Measurements from ENCODE around the gene SPARC.

Gene SPARC

GRCh38 chr5:151678713-151679112, 8.0 kb downstream of the SPARC start:
- H3K36me3 ChIP-seq: peaks cover 0 to 6% (median 0%) of the 10 kb centered on the region in 11 experiments; a peak in 1 of 22 replicates
- peak overlapping the region in 1 of 11 experiments; percentile 52; a peak in 1 of 22 replicates for H3K9ac ChIP-seq
- H4K20me1 ChIP-seq: no peaks in the 10 kb centered on the region
- H3K4me2 ChIP-seq: peak overlapping the region; percentile 50 to 82 (median 65); a peak in 20 of 22 replicates
- H3K4me1 ChIP-seq: peaks cover 22 to 76% (median 55%) of the 10 kb centered on the region in 10 experiments
- TF ChIP-seq Cebpa-rat (IDR thresholded peaks at IDR 0.05): no peak
- H3K9me3 ChIP-seq (replicated peaks in 1 of 11): peaks cover 0 to 9% (median 0%) of the 10 kb centered on the region in 11 experiments; a peak in 1 of 22 replicates
- no peak overlapping the region for H3K4me3 ChIP-seq
- H3K27me3 ChIP-seq: no peaks in the 10 kb centered on the region
- H3K27ac ChIP-seq: peak overlapping the region in 3 of 11 experiments; percentile 24 to 62 (median 59); a peak in 4 of 22 replicates

- Histone ChIP-seq H3K4me2 (peak overlapping the region; percentile 50 to 82 (median 65)), H3K27ac (peak overlapping the region in 8 of 11 experiments; percentile 5 to 62 (median 30); a peak in 10 of 22 replicates), H3K9me3 (replicated peaks in 1 of 11) (peaks cover 0 to 9% (median 0%) of the 10 kb centered on the region in 11 experiments; a peak in 1 of 22 replicates), H3K4me1 (peaks cover 22 to 76% (median 48%) of the 10 kb centered on the region in 10 experiments), H4K20me1 (no peaks in the 10 kb centered on the region), H3K9ac (peak overlapping the region in 5 of 11 experiments; percentile 1 to 52 (median 31); a peak in 7 of 22 replicates), H3K4me3 (peak overlapping the region in 2 of 10 experiments; percentile 7 to 23; a peak in 2 of 20 replicates), H3K27me3 (no peaks in the 10 kb centered on the region), H3K36me3 (peaks cover 0 to 6% (median 0%) of the 10 kb centered on the region in 11 experiments; a peak in 2 of 22 replicates)
- no peak for TF ChIP-seq Cebpa-rat (IDR thresholded peaks at IDR 0.05)
These were observed 8.8 kb downstream of the SPARC start for GRCh38 chr5:151677776-151678545.

- H3K4me1 ChIP-seq: peaks cover 22 to 76% (median 44%) of the 10 kb centered on the region in 10 experiments
These were observed 10.0 kb downstream of the SPARC start for GRCh38 chr5:151676719-151677118.

DNA sequence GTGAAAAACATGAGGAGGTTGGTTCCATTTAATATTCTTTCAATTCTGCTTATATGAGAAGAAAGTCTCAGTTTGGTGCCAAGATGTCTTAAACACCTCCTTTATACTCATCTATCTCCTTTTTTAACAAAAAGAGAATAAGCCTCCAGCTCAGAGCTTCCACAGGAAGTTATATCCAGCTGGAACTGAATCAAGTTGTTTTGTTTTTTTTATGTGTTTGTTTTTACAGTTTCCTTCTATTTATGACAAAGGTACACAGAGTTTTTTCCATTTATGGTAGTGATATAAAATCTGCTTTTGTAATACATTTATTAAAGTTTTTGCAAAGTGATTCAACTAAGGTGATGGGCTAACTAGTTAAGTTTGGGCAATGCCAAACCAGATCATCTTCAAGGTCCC, 10.4 kb downstream of the SPARC start:
- peak overlapping the region; percentile 17 to 82 (median 69); a peak in 15 of 22 replicates for H3K4me2 ChIP-seq
- peaks cover 22 to 80% (median 46%) of the 10 kb centered on the region in 10 experiments for H3K4me1 ChIP-seq
- peak overlapping the region in 5 of 11 experiments; percentile 44 to 78 (median 63); a peak in 7 of 22 replicates for H3K27ac ChIP-seq
- no peaks in the 10 kb centered on the region for H4K20me1 ChIP-seq
- H3K36me3 ChIP-seq: peaks cover 0 to 17% (median 0%) of the 10 kb centered on the region in 11 experiments; a peak in 3 of 22 replicates
- H3K9me3 ChIP-seq (replicated peaks in 1 of 11): peaks cover 0 to 9% (median 0%) of the 10 kb centered on the region in 11 experiments; a peak in 1 of 22 replicates
- H3K9ac ChIP-seq: no peak overlapping the region; a peak in 1 of 22 replicates
- no peak overlapping the region for H3K4me3 ChIP-seq
- TF ChIP-seq Cebpa-rat (IDR thresholded peaks at IDR 0.05): no peak
- no peaks in the 10 kb centered on the region for H3K27me3 ChIP-seq

More at GRCh38 chr5:151676719-151677118, 10.0 kb downstream of the SPARC start:
- Histone ChIP-seq H3K4me2 (peak overlapping the region; percentile 50 to 82 (median 69); a peak in 20 of 22 replicates), H3K9me3 (replicated peaks in 1 of 11) (peaks cover 0 to 9% (median 0%) of the 10 kb centered on the region in 11 experiments; a peak in 1 of 22 replicates), H3K27me3 (no peaks in the 10 kb centered on the region), H4K20me1 (no peaks in the 10 kb centered on the region), H3K9ac (no peak overlapping the region), H3K27ac (peak overlapping the region in 1 of 11 experiments; percentile 62; a peak in 2 of 22 replicates), H3K36me3 (peaks cover 0 to 13% (median 0%) of the 10 kb centered on the region in 11 experiments; a peak in 3 of 22 replicates), H3K4me3 (no peak overlapping the region)
- TF ChIP-seq Cebpa-rat (IDR thresholded peaks at IDR 0.05): no peak

- Histone ChIP-seq H3K27ac (peak overlapping the region in 6 of 11 experiments; percentile 44 to 78 (median 59); a peak in 10 of 22 replicates), H3K9ac (peak overlapping the region in 4 of 11 experiments; percentile 17 to 63 (median 21); a peak in 6 of 22 replicates), H3K36me3 (peaks cover 0 to 19% (median 0%) of the 10 kb centered on the region in 11 experiments; a peak in 3 of 22 replicates), H4K20me1 (no peaks in the 10 kb centered on the region), H3K9me3 (replicated peaks in 1 of 11) (peaks cover 0 to 9% (median 0%) of the 10 kb centered on the region in 11 experiments; a peak in 1 of 22 replicates), H3K4me2 (peak overlapping the region in 8 of 11 experiments; percentile 11 to 82 (median 70); a peak in 15 of 22 replicates), H3K4me1 (peaks cover 22 to 83% (median 48%) of the 10 kb centered on the region in 10 experiments), H3K27me3 (no peaks in the 10 kb centered on the region), H3K4me3 (0 out of 20 replicates have a peak overlapping the region, but pooled peaks of 1 of the 10 experiments have one; percentile 19)
- no peak for TF ChIP-seq Cebpa-rat (IDR thresholded peaks at IDR 0.05)
These were observed 11.0 kb downstream of the SPARC start for GRCh38 chr5:151675611-151676313.

GRCh38 chr5:151674626-151675610, 11.8 kb downstream of the SPARC start:
- no peak for TF ChIP-seq Cebpa-rat (IDR thresholded peaks at IDR 0.05)
- Histone ChIP-seq H3K9me3 (replicated peaks in 1 of 11) (peaks cover 0 to 9% (median 0%) of the 10 kb centered on the region in 11 experiments; a peak in 1 of 22 replicates), H3K4me3 (peak overlapping the region in 1 of 10 experiments; percentile 19; a peak in 2 of 20 replicates), H3K36me3 (peaks cover 0 to 26% (median 0%) of the 10 kb centered on the region in 11 experiments; a peak in 6 of 22 replicates), H3K27ac (peak overlapping the region in 6 of 11 experiments; percentile 44 to 78 (median 59); a peak in 10 of 22 replicates), H3K4me2 (peak overlapping the region in 8 of 11 experiments; percentile 11 to 82 (median 70); a peak in 14 of 22 replicates), H3K9ac (peak overlapping the region in 4 of 11 experiments; percentile 17 to 63 (median 21); a peak in 5 of 22 replicates), H3K27me3 (no peaks in the 10 kb centered on the region), H4K20me1 (no peaks in the 10 kb centered on the region), H3K4me1 (peaks cover 22 to 83% (median 48%) of the 10 kb centered on the region in 10 experiments)

DNA sequence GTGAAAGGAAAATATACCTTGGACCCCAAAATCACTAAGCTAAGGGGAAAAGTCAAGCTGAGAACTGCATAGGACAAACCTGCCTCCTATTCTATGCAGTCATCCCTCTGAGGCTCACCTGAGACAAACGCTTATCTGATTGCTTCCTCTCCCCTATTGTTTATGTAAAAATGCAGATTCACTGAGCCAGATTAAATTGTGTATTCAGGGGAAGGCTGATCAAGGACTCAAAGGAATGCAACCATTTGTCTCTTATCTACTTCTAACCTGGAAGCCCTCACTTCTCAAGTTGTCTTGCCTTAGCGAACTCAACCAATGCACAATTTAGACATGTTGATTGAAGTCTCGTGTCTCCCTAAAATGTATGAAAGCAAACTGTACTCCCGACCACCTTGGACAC, 13.3 kb downstream of the SPARC start:
- H3K27me3 ChIP-seq: no peaks in the 10 kb centered on the region
- no peak overlapping the region for H3K27ac ChIP-seq
- H3K4me3 ChIP-seq: no peak overlapping the region
- no peak for TF ChIP-seq Cebpa-rat (IDR thresholded peaks at IDR 0.05)
- H3K4me2 ChIP-seq: 0 out of 22 replicates have a peak overlapping the region, but pooled peaks of 1 of the 11 experiments have one; percentile 56
- H3K9me3 ChIP-seq (replicated peaks in 1 of 11): peaks cover 0 to 3% (median 0%) of the 10 kb centered on the region in 11 experiments; a peak in 1 of 22 replicates
- peaks cover 18 to 74% (median 43%) of the 10 kb centered on the region in 10 experiments for H3K4me1 ChIP-seq
- H3K36me3 ChIP-seq: peaks cover 0 to 41% (median 0%) of the 10 kb centered on the region in 11 experiments; a peak in 8 of 22 replicates
- no peaks in the 10 kb centered on the region for H4K20me1 ChIP-seq
- H3K9ac ChIP-seq: no peak overlapping the region

Measured in BLaER1 treated with 17β-estradiol and CSF1 and Interleukin-3, amounts not matched to agents 10 nM and 100 nM (cell line).